ENCODE results near the gene MIER2.
"Not testable (repeated sequence)": the region's sequence is repeated elsewhere in the genome, so short reads cannot be mapped to it uniquely, and the experiment has no call there.

The MIER2 gene

DNA sequence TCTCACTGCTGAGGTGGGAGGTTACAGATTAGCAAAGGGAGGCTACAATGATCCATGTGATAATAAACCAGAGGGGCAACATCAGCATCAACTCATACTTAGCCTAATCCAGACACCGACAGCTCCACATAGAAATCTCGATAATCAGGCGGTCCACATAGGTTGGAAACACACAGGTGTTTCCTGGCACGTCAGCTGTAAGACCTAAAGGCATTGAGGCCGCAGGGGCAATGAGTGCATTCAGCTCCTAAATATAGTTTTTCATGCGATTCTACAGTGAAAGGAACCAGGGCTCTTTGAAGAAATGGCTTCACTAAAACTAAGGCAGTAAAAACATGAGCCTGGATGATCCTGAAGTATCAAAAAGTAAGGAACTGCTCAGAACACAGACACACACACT is 72.7 kb downstream of the MIER2 start:
- TF ChIP-seq, protein P1, sequence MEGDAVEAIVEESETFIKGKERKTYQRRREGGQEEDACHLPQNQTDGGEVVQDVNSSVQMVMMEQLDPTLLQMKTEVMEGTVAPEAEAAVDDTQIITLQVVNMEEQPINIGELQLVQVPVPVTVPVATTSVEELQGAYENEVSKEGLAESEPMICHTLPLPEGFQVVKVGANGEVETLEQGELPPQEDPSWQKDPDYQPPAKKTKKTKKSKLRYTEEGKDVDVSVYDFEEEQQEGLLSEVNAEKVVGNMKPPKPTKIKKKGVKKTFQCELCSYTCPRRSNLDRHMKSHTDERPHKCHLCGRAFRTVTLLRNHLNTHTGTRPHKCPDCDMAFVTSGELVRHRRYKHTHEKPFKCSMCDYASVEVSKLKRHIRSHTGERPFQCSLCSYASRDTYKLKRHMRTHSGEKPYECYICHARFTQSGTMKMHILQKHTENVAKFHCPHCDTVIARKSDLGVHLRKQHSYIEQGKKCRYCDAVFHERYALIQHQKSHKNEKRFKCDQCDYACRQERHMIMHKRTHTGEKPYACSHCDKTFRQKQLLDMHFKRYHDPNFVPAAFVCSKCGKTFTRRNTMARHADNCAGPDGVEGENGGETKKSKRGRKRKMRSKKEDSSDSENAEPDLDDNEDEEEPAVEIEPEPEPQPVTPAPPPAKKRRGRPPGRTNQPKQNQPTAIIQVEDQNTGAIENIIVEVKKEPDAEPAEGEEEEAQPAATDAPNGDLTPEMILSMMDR (conservative IDR thresholded peaks at IDR 0.05), result no peak
- TF ChIP-seq ZFX (IDR thresholded peaks at IDR 0.05), result no peak
- H3K27ac ChIP-seq, result no peak overlapping the region

GRCh38 chr19:270766-271318 is 73.8 kb downstream of the MIER2 start:
- H3K27ac ChIP-seq, result not testable (repeated sequence)

- no peak overlapping the region for H3K27ac ChIP-seq
- TF ChIP-seq ZFX (IDR thresholded peaks at IDR 0.05), result no peak
- TF ChIP-seq, protein P1 (conservative IDR thresholded peaks at IDR 0.05), result no peak
These were observed 75.4 kb downstream of the MIER2 start for GRCh38 chr19:269241-269640.

DNA sequence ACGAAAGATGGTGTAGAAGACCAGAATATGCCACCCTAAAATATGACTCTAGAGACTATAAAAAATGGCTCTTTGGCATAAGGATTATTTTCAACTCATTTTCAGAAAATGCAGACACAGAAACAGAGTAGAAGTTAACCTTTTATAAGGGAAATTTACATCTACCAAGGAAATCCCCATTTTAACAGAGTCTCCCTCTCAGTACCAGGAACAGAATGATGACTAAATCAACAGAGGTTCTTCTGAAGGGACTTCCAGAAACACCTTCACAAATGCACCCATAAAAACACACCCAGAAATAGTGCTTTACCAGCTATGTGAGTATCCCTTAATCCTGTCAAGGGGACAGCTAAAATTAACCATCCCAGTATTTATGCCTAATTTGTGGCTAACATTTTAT is 82.5 kb downstream of the MIER2 start:
- H3K27ac ChIP-seq, result no peak overlapping the region
- TF ChIP-seq, protein P1 (conservative IDR thresholded peaks at IDR 0.05), result no peak
- no peak for TF ChIP-seq ZFX (IDR thresholded peaks at IDR 0.05)

- H3K27ac ChIP-seq, result not testable (repeated sequence)
These were observed 87.8 kb downstream of the MIER2 start for GRCh38 chr19:256804-257203.
